HepG2 (cell line): Measurements from ENCODE around the gene ENG. TPM values are rescaled to one million over a fixed set of nuclear protein-coding genes. Genes with fewer than 3 reads are reported as not detected.

Experiments used
- ATAC-seq: fragments of 200-7000 bp; cut with Tn5 transposase; 3 replicates; pipeline ENCODE4 v1.9.1; 2020; ENCODE audit warnings: mild to moderate bottlenecking, moderate library complexity
- BruUV-seq: library from RNA; stranded (reverse); fragments of 400-500 nt; replicated peaks from 2 replicates; lab custom pipeline; 2021; lab: Mats Ljungman, UMichigan
- CTCF ChIA-PET: fragments of 300-600 bp; formaldehyde crosslinking; extraction: SDS; loops from one replicate; lab custom pipeline; 2021; ENCODE audit warnings: low total read pairs, inconsistent platforms, low intra/inter-chr PET ratio; lab: Yijun Ruan, JAX
- POLR2A ChIA-PET: fragments of 350-600 bp; sonication (Branson Sonifier 250); formaldehyde crosslinking; loops from one replicate; lab custom pipeline; 2020; ENCODE audit warnings: antibody characterized with exemption, inconsistent platforms; lab: Yijun Ruan, JAX
- DNase-seq: peaks from one replicate; pipeline ENCODE4 v3.0.0-alpha.2; 2015; ENCODE audit warnings: low spot score
- FAIRE-seq: peaks from 3 replicates; lab custom pipeline; 2011; peaks lifted over from hg19 to GRCh38; lab: Jason Lieb, UNC
- H2AFZ ChIP-seq: one replicate; pipeline ENCODE4 v1.6.1; 2011; ENCODE audit warnings: low read length, inconsistent platforms
- H3K27ac ChIP-seq: fragments of 300-600 bp; 3 replicates; pipeline ENCODE4 v1.8.0; 2011; ENCODE audit warnings: mixed run types, mild to moderate bottlenecking, mixed read lengths, low read length, inconsistent platforms; ENCODE audit not compliant: insufficient read depth; ENCODE audit errors: extremely low read length
- H3K27me3 ChIP-seq, 2 experiments: fragments of 200-600 bp in 1 of 2; 2 replicates in 1 of 2; 3 replicates in 1 of 2; pipeline versions ENCODE4 v1.6.0 to v1.8.0; 2011; ENCODE audit warnings: low read length in 2 of 2, mild to moderate bottlenecking in 2 of 2, moderate library complexity in 2 of 2, inconsistent platforms in 1 of 2; ENCODE audit not compliant: insufficient read depth in 2 of 2, control insufficient read depth in 1 of 2
- H3K36me3 ChIP-seq, 2 experiments: fragments of 200-600 bp in 1 of 2; replicated peaks in 1 of 2; 2 replicates in 1 of 2; 3 replicates in 1 of 2; pipeline versions ENCODE4 v1.5.1 to v1.8.0; 2011; ENCODE audit warnings: low read length in 2 of 2, inconsistent platforms in 1 of 2; ENCODE audit not compliant: insufficient read depth in 2 of 2, control insufficient read depth in 1 of 2
- H3K4me1 ChIP-seq: 2 replicates; pipeline ENCODE4 v1.5.1; 2012; ENCODE audit warnings: low read length, inconsistent platforms; ENCODE audit not compliant: insufficient read depth
- H3K4me2 ChIP-seq: 2 replicates; pipeline ENCODE4 v1.6.0; 2011; ENCODE audit warnings: low read depth, low read length, inconsistent platforms
- H3K4me3 ChIP-seq, 3 experiments: fragments of 200-600 bp in 1 of 3; sonication (generic), shearing (Covaris generic) in 1 of 3; replicated peaks in 1 of 3; 2 replicates each; pipeline ENCODE4 v1.5.1; 2011 to 2016; ENCODE audit warnings: low read length in 3 of 3, inconsistent platforms in 2 of 3, low read depth in 2 of 3, mild to moderate bottlenecking in 2 of 3, control low read depth in 1 of 3, mixed read lengths in 1 of 3; ENCODE audit not compliant: insufficient read depth in 1 of 3
- H3K79me2 ChIP-seq: one replicate; pipeline ENCODE4 v1.6.1; 2011; ENCODE audit warnings: low read length, inconsistent platforms; ENCODE audit not compliant: insufficient read depth
- H3K9ac ChIP-seq: 2 replicates; pipeline ENCODE4 v1.6.0; 2011; ENCODE audit warnings: mild to moderate bottlenecking, low read depth, low read length, inconsistent platforms; ENCODE audit not compliant: insufficient read depth
- H3K9me3 ChIP-seq: 2 replicates; pipeline ENCODE4 v1.5.1; 2012; ENCODE audit warnings: mild to moderate bottlenecking, low read length
- H4K20me1 ChIP-seq: 2 replicates; pipeline ENCODE4 v1.6.0; 2011; ENCODE audit warnings: inconsistent platforms, mild to moderate bottlenecking, low read length, moderate library complexity; ENCODE audit not compliant: insufficient read depth
- CAMTA2 ChIP-seq: sonication (generic); formaldehyde crosslinking; IDR thresholded peaks from 2 replicates; pipeline ENCODE4 v1.4.0; 2020; ENCODE audit warnings: mild to moderate bottlenecking, missing genetic modification reagents, borderline replicate concordance
- GATA4 ChIP-seq: sonication (generic); IDR thresholded peaks from 2 replicates; pipeline ENCODE4 v1.6.1; 2016; ENCODE audit warnings: antibody characterized with exemption, low read depth, borderline replicate concordance
- HOXA5 ChIP-seq: sonication (generic); formaldehyde crosslinking; IDR thresholded peaks from 2 replicates; pipeline ENCODE4 v1.4.0; 2020; ENCODE audit warnings: missing genetic modification reagents
- IKZF1 ChIP-seq: fragments of 450-650 bp; IDR thresholded peaks from 2 replicates; pipeline ENCODE4 v1.7.1; 2016
- PRDM4 ChIP-seq: sonication (generic); formaldehyde crosslinking; IDR thresholded peaks from 2 replicates; pipeline ENCODE4 v1.9.0; 2021; ENCODE audit warnings: missing genetic modification reagents, borderline replicate concordance
- ZHX2 ChIP-seq, 2 experiments: sonication (generic) in 1 of 2; formaldehyde crosslinking in 1 of 2; IDR thresholded peaks; 2 replicates each; pipeline versions ENCODE4 v1.6.1 to v1.9.0; 2014 to 2022; ENCODE audit warnings: antibody characterized with exemption in 1 of 2, borderline replicate concordance in 1 of 2, inconsistent platforms in 1 of 2, low read depth in 1 of 2, missing genetic modification reagents in 1 of 2
- ZSCAN30 ChIP-seq: sonication (generic); formaldehyde crosslinking; IDR thresholded peaks from 2 replicates; pipeline ENCODE4 v1.5.0; 2020; ENCODE audit warnings: mild to moderate bottlenecking, missing genetic modification reagents
- WGBS: methylation state at CpG from one replicate; pipeline ENCODE4 v1.1.6; 2017; ENCODE audit warnings: low lambda C conversion rate; 5-methylcytosine and 5-hydroxymethylcytosine counted together
- in situ Hi-C: cut with HindIII; loops from 2 replicates; pipeline ENCODE4 v1.10.0; 2017; ENCODE audit warnings: low pct_unique_long_range_greater_than_20kb; ENCODE audit not compliant: extremely low pct_ligation_motif_present
- intact Hi-C: fragments of 100-400 bp; cut with micrococcal nuclease; formaldehyde crosslinking; loops from one replicate; pipeline ENCODE4 v1.10.0; 2022; ENCODE audit not compliant: unreplicated experiment
- polyA plus RNA-seq, 8 experiments: library from polyadenylated mRNA; depleted of rRNA in 3 of 8; stranded (reverse) in 7 of 8; unstranded in 1 of 8; fragments of >200 nt; fragmentation: Illumina TruSeq in 4 of 8; extraction: Trizol in 4 of 8; gene quantifications; 2 replicates each; pipeline versions ENCODE4 v1.2.1 to v1.2.3, GENCODE V29; 2011 to 2016; ENCODE audit warnings: low read depth in 4 of 8, missing spikeins in 1 of 8, mixed read lengths in 1 of 8; ENCODE audit not compliant: insufficient read depth in 1 of 8
- total RNA-seq, 5 experiments: library from RNA; depleted of rRNA; stranded (reverse); fragments of >200 nt; fragmentation: Illumina TruSeq; extraction: Trizol; gene quantifications; 2 replicates each; pipeline ENCODE4 v1.2.3, GENCODE V29; 2016; ENCODE audit warnings: low read depth in 1 of 5

ENG gene
- total and polyA plus RNA-seq, 2 of the 13 experiments (the other 11 are each of a cell fraction or from before 2014, with no cell fraction given) = 0.02 to 1.1 TPM

- no peak for FAIRE-seq
- BruUV-seq = no TSS peak
Measured at GRCh38 chr9:127822108-127822507, 32.4 kb downstream of the ENG start.

GRCh38 chr9:127818574-127818973 is 35.9 kb downstream of the ENG start:
- 84% methylated on average over 11 of the region's 11 CpGs for WGBS
- Histone ChIP-seq H3K4me2 (no peak overlapping the region), H3K4me1 (peaks cover 8% of the 10 kb centered on the region), H2AFZ (no peak overlapping the region), H4K20me1 (no peaks in the 10 kb centered on the region), H3K4me3 (no peak overlapping the region), H3K79me2 (no peaks in the 10 kb centered on the region), H3K36me3 (0 out of 5 replicates have a peak, but pooled peaks cover 1 to 5% of the 10 kb centered on the region in 2 experiments), H3K27me3 (no peaks in the 10 kb centered on the region), H3K9me3 (no peaks in the 10 kb centered on the region), H3K9ac (no peak overlapping the region), H3K27ac (no peak overlapping the region)
- intact Hi-C loops (no loop called here), in situ Hi-C loops (no loop called here)
- CTCF ChIA-PET = no interaction called here
- no peak for FAIRE-seq
- no peak for ATAC-seq
- DNase-seq = no peak
- no TSS peak for BruUV-seq
- POLR2A ChIA-PET = interaction anchor here (1.2 to 1.3 kb wide), 2 partner anchors 10 to 16 kb away, joined by 4 read pairs; no protein-coding TSS in a partner anchor
- TF ChIP-seq IKZF1 = no peak
- no peak for TF ChIP-seq PRDM4
- TF ChIP-seq GATA4 = no peak
- no peak for TF ChIP-seq CAMTA2 (CRISPR knock-in tag)
- no peak for TF ChIP-seq ZSCAN30 (CRISPR knock-in tag)
- no peak for TF ChIP-seq ZHX2 (IDR thresholded peaks at IDR 0.05; ENCODE audit: low read depth)
- TF ChIP-seq ZHX2 (CRISPR knock-in tag; IDR thresholded peaks at IDR 0.05; ENCODE audit: borderline replicate concordance) = no peak

More at GRCh38 chr9:127822108-127822507, 32.4 kb downstream of the ENG start:
- Histone ChIP-seq H2AFZ (no peak overlapping the region), H3K4me2 (no peak overlapping the region), H4K20me1 (no peaks in the 10 kb centered on the region), H3K36me3 (no peaks in the 10 kb centered on the region), H3K9ac (no peak overlapping the region), H3K4me1 (peaks cover 15% of the 10 kb centered on the region), H3K27me3 (no peaks in the 10 kb centered on the region), H3K4me3 (no peak overlapping the region), H3K27ac (no peak overlapping the region)
- intact Hi-C loops = no loop called here
- no peak for TF ChIP-seq HOXA5 (CRISPR knock-in tag)
- TF ChIP-seq, all 625 proteins: peak for 0
- DNase-seq = no peak
- ATAC-seq = no peak
- Histone ChIP-seq H3K79me2 (no peaks in the 10 kb centered on the region), H3K9me3 (no peaks in the 10 kb centered on the region)
- 90% methylated on average over 4 of the region's 4 CpGs for WGBS
- in situ Hi-C loops = no loop called here
- ChIA-PET POLR2A (no interaction called here), CTCF (no interaction called here)
